ENCODE measurements around the gene USP6NL. TPM values are rescaled to one million over a fixed set of nuclear protein-coding genes. Genes with fewer than 3 reads are reported as not detected.
A peak's percentile ranks its signal among the peaks of the same experiment; 100 is the strongest.

The USP6NL gene
- total and polyA plus RNA-seq, 9 of the 15 experiments (the other 6 are each of a cell fraction or from before 2014, with no cell fraction given) = 3.2 to 26.6 (median 19.8) TPM

DNA sequence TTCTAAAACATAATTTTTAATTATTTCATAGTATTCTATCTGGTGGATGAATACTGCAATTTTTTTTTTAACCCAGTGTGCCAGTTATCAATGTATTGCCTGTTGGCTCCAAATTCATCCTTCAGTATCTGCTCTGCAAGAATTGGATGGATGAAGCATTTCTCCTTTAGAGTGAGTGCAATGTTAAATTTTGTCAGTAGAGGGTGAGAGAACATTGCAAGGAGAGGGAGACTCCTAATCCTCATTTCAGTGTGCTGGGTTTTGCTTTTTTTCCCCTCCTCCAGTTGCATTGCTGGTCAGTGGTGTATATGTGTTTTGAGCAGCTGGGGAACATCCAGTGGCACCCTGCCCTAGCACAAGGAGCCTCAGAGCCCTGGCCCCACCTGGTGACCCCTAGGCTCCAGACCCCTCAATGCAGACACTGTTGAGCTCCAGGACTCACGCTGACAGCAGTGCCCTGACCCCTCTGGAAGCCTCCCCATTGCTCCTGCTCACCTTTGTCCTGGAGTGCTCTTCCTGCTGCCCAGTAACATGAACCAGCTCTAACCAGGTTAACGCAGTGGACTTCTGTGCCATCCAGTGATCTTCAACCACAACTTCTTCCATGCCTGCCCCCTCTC is 199.4 kb downstream of the USP6NL start:
- no peak overlapping the region for H3K4me3 ChIP-seq
- no peaks in the 10 kb centered on the region for H3K9me3 ChIP-seq (replicated peaks; ENCODE audit: control insufficient read depth, insufficient read depth, low read depth, low read length)
- peaks cover 7 to 30% of the 10 kb centered on the region in 2 experiments; a peak in 3 of 5 replicates for H3K27me3 ChIP-seq (ENCODE audit: control insufficient read depth in 2 of 2, insufficient read depth in 2 of 2, low read length in 2 of 2)
- H2AFZ ChIP-seq (ENCODE audit: low read depth, low read length) = no peak overlapping the region
- no peak overlapping the region for H3K4me2 ChIP-seq (ENCODE audit: insufficient read depth, low read length)
- no peak overlapping the region for H3K9ac ChIP-seq (ENCODE audit: insufficient read depth in 1 of 2, low read depth in 2 of 2, low read length in 2 of 2)
- peaks cover 0 to 4% of the 10 kb centered on the region in 2 experiments; a peak in 2 of 5 replicates for H3K4me1 ChIP-seq (replicated peaks in 1 of 2; ENCODE audit: control insufficient read depth in 2 of 2, insufficient read depth in 2 of 2, low read length in 2 of 2)
- H3K9me1 ChIP-seq (ENCODE audit: control insufficient read depth, insufficient read depth, low read length) = no peaks in the 10 kb centered on the region
- ATAC-seq (peak; percentile 86), DNase-seq (ENCODE audit: extremely low read depth in 1 of 4, low spot score in 3 of 4) (peak in 2 of 4 experiments; percentile 29 to 32), FAIRE-seq (peak; percentile 85)
- no peaks in the 10 kb centered on the region for H4K20me1 ChIP-seq (replicated peaks; ENCODE audit: control insufficient read depth, insufficient read depth, low read length)
- POLR2A ChIA-PET = no interaction called here
- BruUV-seq (replicated peaks) = no TSS peak
- 0% methylated on average over 2 of the region's 2 CpGs for WGBS (ENCODE audit: insufficient coverage, low coverage, missing lambda C conversion rate)
- no peaks in the 10 kb centered on the region for H3K79me2 ChIP-seq (ENCODE audit: control insufficient read depth, insufficient read depth, low read length)
- no peaks in the 10 kb centered on the region for H3K36me3 ChIP-seq (ENCODE audit: control insufficient read depth, insufficient read depth, low read length)
- CTCF ChIA-PET (ENCODE audit: low intra/inter-chr PET ratio) = interaction anchor here (0.9 to 1.2 kb wide), 2 partner anchors 60 to 345 kb away, joined by 3 to 5 read pairs; no protein-coding TSS in a partner anchor
- in situ Hi-C loops (cut with MboI) = no loop called here
- no peak overlapping the region for H3K27ac ChIP-seq (ENCODE audit: extremely low read depth, low read depth, low read length)
- intact Hi-C loops (cut with micrococcal nuclease) = loop anchor here (2.0 kb wide), 1 partner anchor 61 kb away; no protein-coding TSS in a partner anchor
- TF ChIP-seq SMARCA4 (IDR thresholded peaks at IDR 0.05) (no peak), MAFG (tag; conservative IDR thresholded peaks at IDR 0.05) (no peak), ZNF3 (CRISPR knock-in tag; IDR thresholded peaks at IDR 0.05) (no peak), CEBPB (tag; IDR thresholded peaks at IDR 0.05) (no peak), HCFC1 (IDR thresholded peaks at IDR 0.05; ENCODE audit: low read depth, low read length) (no peak), TFAP4 (CRISPR knock-in tag; IDR thresholded peaks at IDR 0.05; ENCODE audit: borderline replicate concordance) (no peak), ARHGAP35 (IDR thresholded peaks at IDR 0.05; ENCODE audit: partially characterized antibody) (no peak), GTF2A2 (tag; IDR thresholded peaks at IDR 0.05) (no peak), HLTF (IDR thresholded peaks at IDR 0.05) (no peak)
- TF ChIP-seq, protein P1, sequence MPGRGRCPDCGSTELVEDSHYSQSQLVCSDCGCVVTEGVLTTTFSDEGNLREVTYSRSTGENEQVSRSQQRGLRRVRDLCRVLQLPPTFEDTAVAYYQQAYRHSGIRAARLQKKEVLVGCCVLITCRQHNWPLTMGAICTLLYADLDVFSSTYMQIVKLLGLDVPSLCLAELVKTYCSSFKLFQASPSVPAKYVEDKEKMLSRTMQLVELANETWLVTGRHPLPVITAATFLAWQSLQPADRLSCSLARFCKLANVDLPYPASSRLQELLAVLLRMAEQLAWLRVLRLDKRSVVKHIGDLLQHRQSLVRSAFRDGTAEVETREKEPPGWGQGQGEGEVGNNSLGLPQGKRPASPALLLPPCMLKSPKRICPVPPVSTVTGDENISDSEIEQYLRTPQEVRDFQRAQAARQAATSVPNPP (IDR thresholded peaks at IDR 0.05; ENCODE audit: borderline replicate concordance, insufficient read depth, insufficient read length) = no peak
- TF ChIP-seq, protein P2, sequence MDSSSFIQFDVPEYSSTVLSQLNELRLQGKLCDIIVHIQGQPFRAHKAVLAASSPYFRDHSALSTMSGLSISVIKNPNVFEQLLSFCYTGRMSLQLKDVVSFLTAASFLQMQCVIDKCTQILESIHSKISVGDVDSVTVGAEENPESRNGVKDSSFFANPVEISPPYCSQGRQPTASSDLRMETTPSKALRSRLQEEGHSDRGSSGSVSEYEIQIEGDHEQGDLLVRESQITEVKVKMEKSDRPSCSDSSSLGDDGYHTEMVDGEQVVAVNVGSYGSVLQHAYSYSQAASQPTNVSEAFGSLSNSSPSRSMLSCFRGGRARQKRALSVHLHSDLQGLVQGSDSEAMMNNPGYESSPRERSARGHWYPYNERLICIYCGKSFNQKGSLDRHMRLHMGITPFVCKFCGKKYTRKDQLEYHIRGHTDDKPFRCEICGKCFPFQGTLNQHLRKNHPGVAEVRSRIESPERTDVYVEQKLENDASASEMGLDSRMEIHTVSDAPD (CRISPR knock-in tag; IDR thresholded peaks at IDR 0.05) = no peak
